ENCODE data around the gene TPRA1. TPM values are rescaled to one million over a fixed set of nuclear protein-coding genes. Genes with fewer than 3 reads are reported as not detected.
A peak's percentile ranks its signal among the peaks of the same experiment; 100 is the strongest.

The TPRA1 gene
- total RNA-seq, 1 experiment from 2014 or later, result 47.0 TPM

DNA sequence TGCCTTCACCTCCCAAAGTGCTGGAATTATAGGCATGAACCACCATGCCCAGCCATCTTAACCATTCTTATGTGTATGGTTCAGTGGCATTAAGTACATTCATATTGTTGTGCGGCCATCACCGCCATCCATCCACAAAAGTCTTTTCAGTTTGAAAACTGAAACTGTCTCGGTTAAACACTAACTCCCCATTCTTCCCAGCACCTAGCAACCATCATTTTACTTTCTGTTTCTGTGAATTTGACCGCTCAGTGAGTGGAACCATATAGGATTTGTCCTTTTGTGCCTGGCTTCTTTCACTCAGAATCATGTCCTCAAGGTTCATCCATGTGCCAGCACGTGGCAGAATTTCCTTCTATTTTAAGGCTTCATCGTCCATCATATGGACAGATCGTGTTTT is 13.5 kb upstream of the TPRA1 start:
- intact Hi-C loops (cut with micrococcal nuclease), result no loop called here
- Mint-ChIP-seq H3K27ac (ENCODE audit: low read depth, unreplicated experiment) (no peak overlapping the region), H3K36me3 (ENCODE audit: insufficient read depth, unreplicated experiment) (peaks cover 60% of the 10 kb centered on the region), H3K9me3 (ENCODE audit: unreplicated experiment) (no peaks in the 10 kb centered on the region), H3K4me1 (ENCODE audit: insufficient read depth, unreplicated experiment) (peaks cover 2% of the 10 kb centered on the region), H3K27me3 (ENCODE audit: insufficient read depth, unreplicated experiment) (no peaks in the 10 kb centered on the region), H3K4me3 (ENCODE audit: unreplicated experiment) (no peak overlapping the region)
- BruUV-seq (replicated peaks), result no TSS peak
- CTCF ChIA-PET, result no interaction called here
- DNase-seq (ENCODE audit: unreplicated experiment), result no peak
- TF ChIP-seq, protein P1, sequence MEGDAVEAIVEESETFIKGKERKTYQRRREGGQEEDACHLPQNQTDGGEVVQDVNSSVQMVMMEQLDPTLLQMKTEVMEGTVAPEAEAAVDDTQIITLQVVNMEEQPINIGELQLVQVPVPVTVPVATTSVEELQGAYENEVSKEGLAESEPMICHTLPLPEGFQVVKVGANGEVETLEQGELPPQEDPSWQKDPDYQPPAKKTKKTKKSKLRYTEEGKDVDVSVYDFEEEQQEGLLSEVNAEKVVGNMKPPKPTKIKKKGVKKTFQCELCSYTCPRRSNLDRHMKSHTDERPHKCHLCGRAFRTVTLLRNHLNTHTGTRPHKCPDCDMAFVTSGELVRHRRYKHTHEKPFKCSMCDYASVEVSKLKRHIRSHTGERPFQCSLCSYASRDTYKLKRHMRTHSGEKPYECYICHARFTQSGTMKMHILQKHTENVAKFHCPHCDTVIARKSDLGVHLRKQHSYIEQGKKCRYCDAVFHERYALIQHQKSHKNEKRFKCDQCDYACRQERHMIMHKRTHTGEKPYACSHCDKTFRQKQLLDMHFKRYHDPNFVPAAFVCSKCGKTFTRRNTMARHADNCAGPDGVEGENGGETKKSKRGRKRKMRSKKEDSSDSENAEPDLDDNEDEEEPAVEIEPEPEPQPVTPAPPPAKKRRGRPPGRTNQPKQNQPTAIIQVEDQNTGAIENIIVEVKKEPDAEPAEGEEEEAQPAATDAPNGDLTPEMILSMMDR (IDR thresholded peaks at IDR 0.05; ENCODE audit: unreplicated experiment), result no peak
- POLR2A ChIA-PET, result no interaction called here

DNA sequence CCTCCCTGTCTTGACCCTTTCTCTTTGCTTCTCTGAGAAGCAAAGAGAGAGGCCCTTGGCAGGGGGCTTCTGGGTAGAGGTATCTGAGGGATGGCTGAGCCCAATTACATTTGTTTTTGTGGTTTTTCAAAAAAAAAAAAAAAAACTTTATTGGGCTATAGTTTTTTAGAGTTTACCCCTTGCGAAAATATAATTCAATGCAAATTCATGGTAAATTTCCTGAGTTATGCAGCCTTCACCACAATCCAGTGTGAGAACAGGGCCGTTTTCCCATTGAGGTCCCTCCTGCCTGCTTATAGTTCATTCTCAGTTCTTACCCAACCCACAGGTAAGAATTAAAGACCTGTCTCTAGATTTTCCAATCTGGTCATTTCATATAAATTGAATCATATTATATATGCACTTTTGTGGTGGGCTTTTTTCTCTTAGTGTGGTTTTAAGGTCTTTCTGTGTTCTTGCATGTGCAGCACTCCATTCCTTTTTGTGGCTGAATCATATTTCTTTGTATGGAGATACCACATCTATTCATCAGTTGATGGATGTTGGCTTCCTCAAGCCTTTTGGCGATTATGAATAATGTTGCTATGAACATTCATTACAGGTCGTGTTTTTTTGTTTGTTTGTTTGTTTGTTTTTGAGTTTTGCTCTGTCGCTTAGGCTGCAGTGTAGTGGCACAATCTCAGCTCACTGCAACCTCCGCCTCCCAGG is 10.4 kb upstream of the TPRA1 start:
- intact Hi-C loops (cut with micrococcal nuclease), result no loop called here
- H3K9me3 Mint-ChIP-seq (ENCODE audit: unreplicated experiment), result no peaks in the 10 kb centered on the region
- BruUV-seq (replicated peaks), result no TSS peak
- no peak for DNase-seq (ENCODE audit: unreplicated experiment)
- H3K4me1 Mint-ChIP-seq (ENCODE audit: insufficient read depth, unreplicated experiment), result peaks cover 8% of the 10 kb centered on the region
- H3K4me3 Mint-ChIP-seq (ENCODE audit: unreplicated experiment), result no peak overlapping the region
- H3K36me3 Mint-ChIP-seq (ENCODE audit: insufficient read depth, unreplicated experiment), result peaks cover 36% of the 10 kb centered on the region
- CTCF ChIA-PET, result interaction anchor here (0.7 kb wide), 1 partner anchor 388 kb away, joined by 3 read pairs; no protein-coding TSS in a partner anchor
- H3K27ac Mint-ChIP-seq (ENCODE audit: low read depth, unreplicated experiment), result no peak overlapping the region
- POLR2A ChIA-PET, result no interaction called here
- no peaks in the 10 kb centered on the region for H3K27me3 Mint-ChIP-seq (ENCODE audit: insufficient read depth, unreplicated experiment)
- TF ChIP-seq, protein P1 (IDR thresholded peaks at IDR 0.05; ENCODE audit: unreplicated experiment), result no peak

DNA sequence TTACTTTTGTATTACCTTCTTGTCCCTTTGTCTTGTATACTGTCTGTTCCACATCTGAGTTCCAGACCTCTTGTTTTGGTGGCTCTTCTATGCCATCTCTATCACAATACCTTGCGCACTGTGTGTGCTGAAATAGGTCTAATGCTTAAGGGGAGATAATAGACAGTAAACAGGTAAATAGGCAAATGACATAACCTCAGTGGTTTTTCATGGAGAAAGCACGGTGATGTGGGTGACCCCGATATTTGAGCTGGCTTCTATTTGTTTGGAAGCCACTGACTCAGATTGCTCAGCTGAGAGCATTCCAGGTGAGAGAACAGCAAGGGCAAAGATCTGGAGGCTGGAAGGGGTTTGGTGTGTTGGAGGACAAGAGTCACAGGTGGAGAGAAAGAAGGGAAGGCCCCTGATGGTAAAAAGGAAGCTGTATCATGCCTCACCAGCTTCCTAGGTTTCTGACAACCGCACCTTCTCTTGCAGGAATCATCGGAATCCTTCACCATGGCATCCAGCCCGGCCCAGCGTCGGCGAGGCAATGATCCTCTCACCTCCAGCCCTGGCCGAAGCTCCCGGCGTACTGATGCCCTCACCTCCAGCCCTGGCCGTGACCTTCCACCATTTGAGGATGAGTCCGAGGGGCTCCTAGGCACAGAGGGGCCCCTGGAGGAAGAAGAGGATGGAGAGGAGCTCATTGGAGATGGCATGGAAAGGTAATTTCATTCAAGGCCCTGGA is 8.5 kb upstream of the TPRA1 start:
- Mint-ChIP-seq H3K36me3 (ENCODE audit: insufficient read depth, unreplicated experiment) (peaks cover 18% of the 10 kb centered on the region), H3K4me1 (ENCODE audit: insufficient read depth, unreplicated experiment) (peaks cover 8% of the 10 kb centered on the region), H3K27ac (ENCODE audit: low read depth, unreplicated experiment) (peak overlapping the region; percentile 7), H3K4me3 (ENCODE audit: unreplicated experiment) (peak overlapping the region; percentile 63), H3K9me3 (ENCODE audit: unreplicated experiment) (no peaks in the 10 kb centered on the region), H3K27me3 (ENCODE audit: insufficient read depth, unreplicated experiment) (no peaks in the 10 kb centered on the region)
- DNase-seq (ENCODE audit: unreplicated experiment), result no peak
- BruUV-seq (replicated peaks), result no TSS peak
- TF ChIP-seq, protein P1 (IDR thresholded peaks at IDR 0.05; ENCODE audit: unreplicated experiment), result no peak
- POLR2A ChIA-PET, result interaction anchor here (0.6 to 2.5 kb wide), 6 partner anchors 9 to 524 kb away, joined by 3 to 16 read pairs (median 4); partner anchors contain the start of genes RUVBL1 and TPRA1
- intact Hi-C loops (cut with micrococcal nuclease), result no loop called here
- CTCF ChIA-PET, result interaction anchor here (0.6 to 1.0 kb wide), 5 partner anchors 8 to 1285 kb away, joined by 3 to 7 read pairs (median 3); no protein-coding TSS in a partner anchor

Measured in MCF 10A (cell line).